HepG2 (cell line): ENCODE results near the gene FAM50A. TPM values are rescaled to one million over a fixed set of nuclear protein-coding genes. Genes with fewer than 3 reads are reported as not detected.

ENCODE experiments used
- ATAC-seq: fragments of 200-7000 bp; cut with Tn5 transposase; 3 replicates; pipeline ENCODE4 v1.9.1; 2020; ENCODE audit warnings: mild to moderate bottlenecking, moderate library complexity
- BruUV-seq: library from RNA; stranded (reverse); fragments of 400-500 nt; replicated peaks from 2 replicates; lab custom pipeline; 2021; lab: Mats Ljungman, UMichigan
- CTCF ChIA-PET: fragments of 300-600 bp; formaldehyde crosslinking; extraction: SDS; loops from one replicate; lab custom pipeline; 2021; ENCODE audit warnings: low total read pairs, inconsistent platforms, low intra/inter-chr PET ratio; lab: Yijun Ruan, JAX
- POLR2A ChIA-PET: fragments of 350-600 bp; sonication (Branson Sonifier 250); formaldehyde crosslinking; loops from one replicate; lab custom pipeline; 2020; ENCODE audit warnings: antibody characterized with exemption, inconsistent platforms; lab: Yijun Ruan, JAX
- DNase-seq: peaks from one replicate; pipeline ENCODE4 v3.0.0-alpha.2; 2015; ENCODE audit warnings: low spot score
- FAIRE-seq: peaks from 3 replicates; lab custom pipeline; 2011; peaks lifted over from hg19 to GRCh38; lab: Jason Lieb, UNC
- H2AFZ ChIP-seq: one replicate; pipeline ENCODE4 v1.6.1; 2011; ENCODE audit warnings: low read length, inconsistent platforms
- H3K27ac ChIP-seq: fragments of 300-600 bp; 3 replicates; pipeline ENCODE4 v1.8.0; 2011; ENCODE audit warnings: mixed run types, mild to moderate bottlenecking, mixed read lengths, low read length, inconsistent platforms; ENCODE audit not compliant: insufficient read depth; ENCODE audit errors: extremely low read length
- H3K27me3 ChIP-seq, 2 experiments: fragments of 200-600 bp in 1 of 2; 2 replicates in 1 of 2; 3 replicates in 1 of 2; pipeline versions ENCODE4 v1.6.0 to v1.8.0; 2011; ENCODE audit warnings: low read length in 2 of 2, mild to moderate bottlenecking in 2 of 2, moderate library complexity in 2 of 2, inconsistent platforms in 1 of 2; ENCODE audit not compliant: insufficient read depth in 2 of 2, control insufficient read depth in 1 of 2
- H3K36me3 ChIP-seq, 2 experiments: fragments of 200-600 bp in 1 of 2; replicated peaks in 1 of 2; 2 replicates in 1 of 2; 3 replicates in 1 of 2; pipeline versions ENCODE4 v1.5.1 to v1.8.0; 2011; ENCODE audit warnings: low read length in 2 of 2, inconsistent platforms in 1 of 2; ENCODE audit not compliant: insufficient read depth in 2 of 2, control insufficient read depth in 1 of 2
- H3K4me1 ChIP-seq: 2 replicates; pipeline ENCODE4 v1.5.1; 2012; ENCODE audit warnings: low read length, inconsistent platforms; ENCODE audit not compliant: insufficient read depth
- H3K4me2 ChIP-seq: 2 replicates; pipeline ENCODE4 v1.6.0; 2011; ENCODE audit warnings: low read depth, low read length, inconsistent platforms
- H3K4me3 ChIP-seq, 3 experiments: fragments of 200-600 bp in 1 of 3; sonication (generic), shearing (Covaris generic) in 1 of 3; replicated peaks in 1 of 3; 2 replicates each; pipeline ENCODE4 v1.5.1; 2011 to 2016; ENCODE audit warnings: low read length in 3 of 3, inconsistent platforms in 2 of 3, low read depth in 2 of 3, mild to moderate bottlenecking in 2 of 3, control low read depth in 1 of 3, mixed read lengths in 1 of 3; ENCODE audit not compliant: insufficient read depth in 1 of 3
- H3K79me2 ChIP-seq: one replicate; pipeline ENCODE4 v1.6.1; 2011; ENCODE audit warnings: low read length, inconsistent platforms; ENCODE audit not compliant: insufficient read depth
- H3K9ac ChIP-seq: 2 replicates; pipeline ENCODE4 v1.6.0; 2011; ENCODE audit warnings: mild to moderate bottlenecking, low read depth, low read length, inconsistent platforms; ENCODE audit not compliant: insufficient read depth
- H3K9me3 ChIP-seq: 2 replicates; pipeline ENCODE4 v1.5.1; 2012; ENCODE audit warnings: mild to moderate bottlenecking, low read length
- H4K20me1 ChIP-seq: 2 replicates; pipeline ENCODE4 v1.6.0; 2011; ENCODE audit warnings: inconsistent platforms, mild to moderate bottlenecking, low read length, moderate library complexity; ENCODE audit not compliant: insufficient read depth
- HDAC1 ChIP-seq: sonication (generic); formaldehyde crosslinking; IDR thresholded peaks from 2 replicates; pipeline ENCODE4 v1.5.1; 2020; ENCODE audit warnings: mild to moderate bottlenecking, missing genetic modification reagents
- MTF2 ChIP-seq: sonication (generic); formaldehyde crosslinking; IDR thresholded peaks from 2 replicates; pipeline ENCODE4 v1.5.0; 2020; ENCODE audit warnings: missing genetic modification reagents, borderline replicate concordance
- NFATC3 ChIP-seq: sonication (generic); formaldehyde crosslinking; IDR thresholded peaks from 2 replicates; pipeline ENCODE4 v1.5.1; 2020; ENCODE audit warnings: mild to moderate bottlenecking, missing genetic modification reagents
- PHF20 ChIP-seq: sonication (generic); formaldehyde crosslinking; IDR thresholded peaks from 2 replicates; pipeline ENCODE4 v1.5.0; 2020; ENCODE audit warnings: mild to moderate bottlenecking, missing genetic modification reagents
- SP1 ChIP-seq, 2 experiments: fragments of 450-650 bp in 1 of 2; sonication (generic) in 1 of 2; formaldehyde crosslinking in 1 of 2; IDR thresholded peaks; 2 replicates each; pipeline versions ENCODE4 v1.4.0 to v1.6.1; 2016 to 2020; ENCODE audit warnings: missing genetic modification reagents in 1 of 2
- TBX2 ChIP-seq: sonication (generic); formaldehyde crosslinking; IDR thresholded peaks from 2 replicates; pipeline ENCODE4 v1.5.0; 2020; ENCODE audit warnings: missing genetic modification reagents, mild to moderate bottlenecking, borderline replicate concordance
- ZBTB8A ChIP-seq: sonication (generic); formaldehyde crosslinking; IDR thresholded peaks from 2 replicates; pipeline ENCODE4 v1.4.0; 2020; ENCODE audit warnings: mild to moderate bottlenecking, low read depth, missing genetic modification reagents, borderline replicate concordance
- ZNF160 ChIP-seq: sonication (generic); formaldehyde crosslinking; IDR thresholded peaks from 2 replicates; pipeline ENCODE4 v1.8.0; 2022; ENCODE audit warnings: mild to moderate bottlenecking, inconsistent platforms, missing genetic modification reagents
- ZNF367 ChIP-seq: sonication (generic); formaldehyde crosslinking; IDR thresholded peaks from 2 replicates; pipeline ENCODE4 v1.4.0; 2020; ENCODE audit warnings: missing genetic modification reagents, borderline replicate concordance
- ZNF737 ChIP-seq: sonication (generic); formaldehyde crosslinking; IDR thresholded peaks from 2 replicates; pipeline ENCODE4 v1.5.0; 2020; ENCODE audit warnings: missing genetic modification reagents, mild to moderate bottlenecking, borderline replicate concordance
- WGBS: methylation state at CpG from one replicate; pipeline ENCODE4 v1.1.6; 2017; ENCODE audit warnings: low lambda C conversion rate; 5-methylcytosine and 5-hydroxymethylcytosine counted together
- in situ Hi-C: cut with HindIII; loops from 2 replicates; pipeline ENCODE4 v1.10.0; 2017; ENCODE audit warnings: low pct_unique_long_range_greater_than_20kb; ENCODE audit not compliant: extremely low pct_ligation_motif_present
- intact Hi-C: fragments of 100-400 bp; cut with micrococcal nuclease; formaldehyde crosslinking; loops from one replicate; pipeline ENCODE4 v1.10.0; 2022; ENCODE audit not compliant: unreplicated experiment
- polyA plus RNA-seq, 8 experiments: library from polyadenylated mRNA; depleted of rRNA in 3 of 8; stranded (reverse) in 7 of 8; unstranded in 1 of 8; fragments of >200 nt; fragmentation: Illumina TruSeq in 4 of 8; extraction: Trizol in 4 of 8; gene quantifications; 2 replicates each; pipeline versions ENCODE4 v1.2.1 to v1.2.3, GENCODE V29; 2011 to 2016; ENCODE audit warnings: low read depth in 4 of 8, missing spikeins in 1 of 8, mixed read lengths in 1 of 8; ENCODE audit not compliant: insufficient read depth in 1 of 8
- total RNA-seq, 5 experiments: library from RNA; depleted of rRNA; stranded (reverse); fragments of >200 nt; fragmentation: Illumina TruSeq; extraction: Trizol; gene quantifications; 2 replicates each; pipeline ENCODE4 v1.2.3, GENCODE V29; 2016; ENCODE audit warnings: low read depth in 1 of 5
- TF ChIP-seq, protein P1 (sequence below): sonication (generic); formaldehyde crosslinking; IDR thresholded peaks from 2 replicates; pipeline ENCODE4 v1.9.0; 2021; ENCODE audit warnings: missing genetic modification reagents, borderline replicate concordance
- TF ChIP-seq, protein P2 (sequence below): sonication (generic); formaldehyde crosslinking; IDR thresholded peaks from 2 replicates; pipeline ENCODE4 v1.5.1; 2020; ENCODE audit warnings: missing genetic modification reagents, mild to moderate bottlenecking, borderline replicate concordance
- TF ChIP-seq, protein P3 (sequence below): IDR thresholded peaks from 2 replicates; pipeline ENCODE4 v1.6.1; 2016; ENCODE audit warnings: missing compliant biosample characterization, missing genetic modification reagents, borderline replicate concordance

The FAM50A gene
- total and polyA plus RNA-seq, 2 of the 13 experiments (the other 11 are each of a cell fraction or from before 2014, with no cell fraction given): 30.7 to 40.7 TPM

DNA sequence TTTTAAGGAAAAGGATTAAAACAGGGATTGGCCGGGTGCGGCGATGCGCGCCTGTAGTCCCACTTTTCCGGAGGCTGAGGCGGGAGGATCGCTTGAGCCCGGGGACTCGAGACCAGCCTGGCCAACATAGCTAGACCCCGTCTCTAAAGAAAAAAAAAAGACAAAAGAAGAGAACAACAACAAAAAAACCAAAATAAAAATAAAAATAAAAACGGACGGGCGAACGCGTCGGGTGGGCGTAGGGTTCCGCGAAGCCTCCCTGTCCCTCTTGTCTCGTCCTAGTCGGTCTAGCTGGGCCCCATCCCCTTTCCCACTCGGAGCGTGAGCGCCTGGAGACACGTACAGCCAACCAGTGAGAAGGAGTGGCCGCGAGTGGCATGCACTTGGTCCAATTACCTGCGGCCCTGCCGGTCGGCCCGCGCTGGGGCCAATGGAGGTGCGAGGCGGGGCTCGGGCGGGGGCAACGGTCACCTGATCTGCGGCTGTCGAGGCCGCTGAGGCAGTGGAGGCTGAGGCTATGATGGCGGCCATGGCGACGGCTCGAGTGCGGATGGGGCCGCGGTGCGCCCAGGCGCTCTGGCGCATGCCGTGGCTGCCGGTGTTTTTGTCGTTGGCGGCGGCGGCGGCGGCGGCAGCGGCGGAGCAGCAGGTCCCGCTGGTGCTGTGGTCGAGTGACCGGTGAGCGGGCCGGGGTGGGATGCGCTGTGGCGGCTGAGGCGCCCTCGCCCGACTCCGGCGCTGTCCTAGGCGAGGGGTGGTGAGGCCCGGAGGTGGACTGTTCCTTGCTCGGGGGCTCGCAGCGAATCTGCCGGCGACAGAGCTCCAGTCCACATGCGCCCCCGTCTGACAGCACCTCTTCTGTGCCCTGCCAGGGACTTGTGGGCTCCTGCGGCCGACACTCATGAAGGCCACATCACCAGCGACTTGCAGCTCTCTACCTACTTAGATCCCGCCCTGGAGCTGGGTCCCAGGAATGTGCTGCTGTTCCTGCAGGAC lies 15.5 kb upstream of the FAM50A start, which contains the start of gene ATP6AP1:
Gene ATP6AP1 (plus strand): TSS at position 502 of the 996 bp plus-strand sequence. CDS start 16 bp downstream, at position 518.
- FAIRE-seq (peak; percentile 80), ATAC-seq (peak; percentile 99), DNase-seq (peak; percentile 85)
- Histone ChIP-seq H3K4me3 (peak within 1 kb of the TSS; percentile 64 to 74 (median 72)), H3K36me3 (no peaks in the 10 kb centered on the region; a peak in 1 of 5 replicates), H3K9ac (peak within 1 kb of the TSS; percentile 70), H3K9me3 (no peaks in the 10 kb centered on the region), H3K79me2 (peaks cover 15% of the 10 kb centered on the region), H3K27ac (peak within 1 kb of the TSS; percentile 54), H3K4me2 (peak within 1 kb of the TSS; percentile 74), H4K20me1 (no peaks in the 10 kb centered on the region), H2AFZ (no peak within 1 kb of the TSS), H3K4me1 (peaks cover 33% of the 10 kb centered on the region), H3K27me3 (no peaks in the 10 kb centered on the region)
- ChIA-PET CTCF (no interaction called here), POLR2A (interaction anchor here (0.9 to 3.4 kb wide), 8 partner anchors 16 to 99 kb away, joined by 3 to 24 read pairs (median 6); partner anchors contain the start of genes DNASE1L1, FAM50A, PLXNA3 and RPL10)
- BruUV-seq: no TSS peak
- intact Hi-C loops (no loop called here), in situ Hi-C loops (no loop called here)
- 4% methylated on average over 24 of the region's 87 CpGs for WGBS
- TF ChIP-seq TBX2 (CRISPR knock-in tag) (peak; percentile 35; the same call in 1 of the 2 replicates), MTF2 (CRISPR knock-in tag) (no peak), ZNF737 (no peak), SP1 (IDR thresholded peaks at IDR 0.05) (no peak), SP1 (CRISPR knock-in tag; IDR thresholded peaks at IDR 0.05) (peak; percentile 61), HDAC1 (CRISPR knock-in tag) (peak; percentile 76), ZNF160 (CRISPR knock-in tag) (0 out of 2 replicates have a peak, but pooled peaks have one; percentile 55), PHF20 (CRISPR knock-in tag) (peak; percentile 74), ZNF367 (CRISPR knock-in tag) (no peak), NFATC3 (CRISPR knock-in tag) (no peak), ZBTB8A (CRISPR knock-in tag) (no peak)
- TF ChIP-seq, protein P1, sequence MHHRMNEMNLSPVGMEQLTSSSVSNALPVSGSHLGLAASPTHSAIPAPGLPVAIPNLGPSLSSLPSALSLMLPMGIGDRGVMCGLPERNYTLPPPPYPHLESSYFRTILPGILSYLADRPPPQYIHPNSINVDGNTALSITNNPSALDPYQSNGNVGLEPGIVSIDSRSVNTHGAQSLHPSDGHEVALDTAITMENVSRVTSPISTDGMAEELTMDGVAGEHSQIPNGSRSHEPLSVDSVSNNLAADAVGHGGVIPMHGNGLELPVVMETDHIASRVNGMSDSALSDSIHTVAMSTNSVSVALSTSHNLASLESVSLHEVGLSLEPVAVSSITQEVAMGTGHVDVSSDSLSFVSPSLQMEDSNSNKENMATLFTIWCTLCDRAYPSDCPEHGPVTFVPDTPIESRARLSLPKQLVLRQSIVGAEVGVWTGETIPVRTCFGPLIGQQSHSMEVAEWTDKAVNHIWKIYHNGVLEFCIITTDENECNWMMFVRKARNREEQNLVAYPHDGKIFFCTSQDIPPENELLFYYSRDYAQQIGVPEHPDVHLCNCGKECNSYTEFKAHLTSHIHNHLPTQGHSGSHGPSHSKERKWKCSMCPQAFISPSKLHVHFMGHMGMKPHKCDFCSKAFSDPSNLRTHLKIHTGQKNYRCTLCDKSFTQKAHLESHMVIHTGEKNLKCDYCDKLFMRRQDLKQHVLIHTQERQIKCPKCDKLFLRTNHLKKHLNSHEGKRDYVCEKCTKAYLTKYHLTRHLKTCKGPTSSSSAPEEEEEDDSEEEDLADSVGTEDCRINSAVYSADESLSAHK: no peak
- TF ChIP-seq, protein P2, sequence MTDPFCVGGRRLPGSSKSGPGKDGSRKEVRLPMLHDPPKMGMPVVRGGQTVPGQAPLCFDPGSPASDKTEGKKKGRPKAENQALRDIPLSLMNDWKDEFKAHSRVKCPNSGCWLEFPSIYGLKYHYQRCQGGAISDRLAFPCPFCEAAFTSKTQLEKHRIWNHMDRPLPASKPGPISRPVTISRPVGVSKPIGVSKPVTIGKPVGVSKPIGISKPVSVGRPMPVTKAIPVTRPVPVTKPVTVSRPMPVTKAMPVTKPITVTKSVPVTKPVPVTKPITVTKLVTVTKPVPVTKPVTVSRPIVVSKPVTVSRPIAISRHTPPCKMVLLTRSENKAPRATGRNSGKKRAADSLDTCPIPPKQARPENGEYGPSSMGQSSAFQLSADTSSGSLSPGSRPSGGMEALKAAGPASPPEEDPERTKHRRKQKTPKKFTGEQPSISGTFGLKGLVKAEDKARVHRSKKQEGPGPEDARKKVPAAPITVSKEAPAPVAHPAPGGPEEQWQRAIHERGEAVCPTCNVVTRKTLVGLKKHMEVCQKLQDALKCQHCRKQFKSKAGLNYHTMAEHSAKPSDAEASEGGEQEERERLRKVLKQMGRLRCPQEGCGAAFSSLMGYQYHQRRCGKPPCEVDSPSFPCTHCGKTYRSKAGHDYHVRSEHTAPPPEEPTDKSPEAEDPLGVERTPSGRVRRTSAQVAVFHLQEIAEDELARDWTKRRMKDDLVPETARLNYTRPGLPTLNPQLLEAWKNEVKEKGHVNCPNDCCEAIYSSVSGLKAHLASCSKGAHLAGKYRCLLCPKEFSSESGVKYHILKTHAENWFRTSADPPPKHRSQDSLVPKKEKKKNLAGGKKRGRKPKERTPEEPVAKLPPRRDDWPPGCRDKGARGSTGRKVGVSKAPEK (CRISPR knock-in tag): no peak
- TF ChIP-seq, protein P3, sequence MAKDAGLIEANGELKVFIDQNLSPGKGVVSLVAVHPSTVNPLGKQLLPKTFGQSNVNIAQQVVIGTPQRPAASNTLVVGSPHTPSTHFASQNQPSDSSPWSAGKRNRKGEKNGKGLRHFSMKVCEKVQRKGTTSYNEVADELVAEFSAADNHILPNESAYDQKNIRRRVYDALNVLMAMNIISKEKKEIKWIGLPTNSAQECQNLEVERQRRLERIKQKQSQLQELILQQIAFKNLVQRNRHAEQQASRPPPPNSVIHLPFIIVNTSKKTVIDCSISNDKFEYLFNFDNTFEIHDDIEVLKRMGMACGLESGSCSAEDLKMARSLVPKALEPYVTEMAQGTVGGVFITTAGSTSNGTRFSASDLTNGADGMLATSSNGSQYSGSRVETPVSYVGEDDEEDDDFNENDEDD (CRISPR knock-in tag): peak; percentile 18; the same call in 1 of the 2 replicates
